ENCODE data around the gene TSPAN18. TPM values are rescaled to one million over a fixed set of nuclear protein-coding genes. Genes with fewer than 3 reads are reported as not detected.

TSPAN18 gene
- total RNA-seq, 1 experiment from 2014 or later, result 18.3 TPM

GRCh38 chr11:44835296-44835695 lies 108.5 kb downstream of the TSPAN18 start:
- DNase-seq (ENCODE audit: low read depth, low spot score), result no peak
- intact Hi-C loops (cut with micrococcal nuclease), result no loop called here
- ATAC-seq, result no peak
- no peak for TF ChIP-seq TCF7L2 (IDR thresholded peaks at IDR 0.05; ENCODE audit: borderline replicate concordance, extremely low read depth, insufficient read depth, insufficient read length)
- TF ChIP-seq CTCF (IDR thresholded peaks at IDR 0.05 in 2 of 3, conservative IDR thresholded peaks at IDR 0.05 in 1 of 3; ENCODE audit: borderline replicate concordance in 1 of 3, insufficient read depth in 1 of 3, low read depth in 2 of 3, low read length in 2 of 3), result no peak
- no peak for TF ChIP-seq CEBPB (IDR thresholded peaks at IDR 0.05; ENCODE audit: low read depth)
- no peaks in the 10 kb centered on the region for H3K27me3 ChIP-seq (ENCODE audit: insufficient read depth, low read length)
- H3K4me3 ChIP-seq (replicated peaks in 1 of 2; ENCODE audit: low read depth in 1 of 2, low read length in 2 of 2), result no peak overlapping the region
- H3K27ac ChIP-seq (ENCODE audit: low read depth, low read length), result no peak overlapping the region
- no peaks in the 10 kb centered on the region for H3K9me3 ChIP-seq (ENCODE audit: control insufficient read depth in 1 of 2, insufficient read depth in 1 of 2, low read depth in 1 of 2, low read length in 2 of 2)
- H3K79me2 ChIP-seq (ENCODE audit: insufficient read depth, low read length), result no peaks in the 10 kb centered on the region
- POLR2A ChIA-PET, result no interaction called here
- H3K4me1 ChIP-seq (ENCODE audit: control insufficient read depth in 1 of 2, insufficient read depth in 2 of 2, low read length in 2 of 2), result peaks cover 13% of the 10 kb centered on the region in 2 experiments
- CTCF ChIA-PET, result interaction anchor here (0.6 kb wide), 1 partner anchor 58 kb away, joined by 3 read pairs; no protein-coding TSS in a partner anchor
- no peaks in the 10 kb centered on the region for H4K20me1 ChIP-seq (ENCODE audit: insufficient read depth)
- H3K36me3 ChIP-seq (ENCODE audit: control insufficient read depth in 1 of 2, insufficient read depth in 2 of 2, low read length in 2 of 2), result no peaks in the 10 kb centered on the region
- BruUV-seq (replicated peaks), result no TSS peak
- H3K9me2 ChIP-seq (ENCODE audit: insufficient read depth), result no peaks in the 10 kb centered on the region
- RAD21 ChIA-PET (ENCODE audit: low non-redundant PET in 1 of 2, low total read pairs in 2 of 2, uncharacterized antibody in 2 of 2, unreplicated experiment in 2 of 2), result no interaction called here
- no peak overlapping the region for H3K4me2 ChIP-seq (ENCODE audit: low read length)
- H3K9ac ChIP-seq (ENCODE audit: low read length), result no peak overlapping the region
- no peak overlapping the region for H2AFZ ChIP-seq (ENCODE audit: low read depth, low read length, poor library complexity, severe bottlenecking)

GRCh38 chr11:44835938-44836337 lies 109.2 kb downstream of the TSPAN18 start:
- Histone ChIP-seq H3K4me3 (replicated peaks in 1 of 2; ENCODE audit: low read depth in 1 of 2, low read length in 2 of 2) (no peak overlapping the region), H3K36me3 (ENCODE audit: control insufficient read depth in 1 of 2, insufficient read depth in 2 of 2, low read length in 2 of 2) (no peaks in the 10 kb centered on the region), H3K4me1 (ENCODE audit: control insufficient read depth in 1 of 2, insufficient read depth in 2 of 2, low read length in 2 of 2) (peaks cover 13% of the 10 kb centered on the region in 2 experiments), H4K20me1 (ENCODE audit: insufficient read depth) (no peaks in the 10 kb centered on the region), H3K27ac (ENCODE audit: low read depth, low read length) (no peak overlapping the region), H3K4me2 (ENCODE audit: low read length) (no peak overlapping the region), H3K9me2 (ENCODE audit: insufficient read depth) (no peaks in the 10 kb centered on the region), H3K9me3 (ENCODE audit: control insufficient read depth in 1 of 2, insufficient read depth in 1 of 2, low read depth in 1 of 2, low read length in 2 of 2) (no peaks in the 10 kb centered on the region), H3K9ac (ENCODE audit: low read length) (no peak overlapping the region), H2AFZ (ENCODE audit: low read depth, low read length, poor library complexity, severe bottlenecking) (no peak overlapping the region), H3K79me2 (ENCODE audit: insufficient read depth, low read length) (no peaks in the 10 kb centered on the region), H3K27me3 (ENCODE audit: insufficient read depth, low read length) (no peaks in the 10 kb centered on the region)
- BruUV-seq (replicated peaks), result no TSS peak
- ChIA-PET RAD21 (ENCODE audit: low non-redundant PET in 1 of 2, low total read pairs in 2 of 2, uncharacterized antibody in 2 of 2, unreplicated experiment in 2 of 2) (no interaction called here), POLR2A (no interaction called here), CTCF (no interaction called here)
- TF ChIP-seq CBX3 (IDR thresholded peaks at IDR 0.05; ENCODE audit: low read depth) (no peak), ZBTB33 (IDR thresholded peaks at IDR 0.05; ENCODE audit: extremely low read depth, insufficient replicate concordance, low read length) (no peak), JUND (IDR thresholded peaks at IDR 0.05) (no peak), EZH2phosphoT487 (IDR thresholded peaks at IDR 0.05; ENCODE audit: borderline replicate concordance) (no peak), SIN3A (IDR thresholded peaks at IDR 0.05; ENCODE audit: low read depth) (no peak), POLR2A (IDR thresholded peaks at IDR 0.05; ENCODE audit: borderline replicate concordance, extremely low read depth, insufficient read depth, insufficient read length) (no peak), EZH2 (IDR thresholded peaks at IDR 0.05) (no peak), ZNF274 (IDR thresholded peaks at IDR 0.05; ENCODE audit: low read depth, low read length) (no peak), TCF7L2 (IDR thresholded peaks at IDR 0.05; ENCODE audit: borderline replicate concordance, extremely low read depth, insufficient read depth, insufficient read length) (no peak), ZFX (IDR thresholded peaks at IDR 0.05) (no peak)
- intact Hi-C loops (cut with micrococcal nuclease), result no loop called here
- DNase-seq (ENCODE audit: low read depth, low spot score) (no peak), ATAC-seq (no peak)

All from HCT116 (cell line).